GM12875 (cell line): ENCODE results near the gene DCAF5.
A peak's percentile ranks its signal among the peaks of the same experiment; 100 is the strongest.
"Not testable (repeated sequence)": the region's sequence is repeated elsewhere in the genome, so short reads cannot be mapped to it uniquely, and the experiment has no call there.

Experiments
- H3K4me3 ChIP-seq: one replicate; pipeline ENCODE4 v1.5.1; 2011; ENCODE audit warnings: low read depth, low read length, control low read depth
- TF ChIP-seq, protein P1 (sequence below): IDR thresholded peaks from 2 replicates; pipeline ENCODE4 v1.5.1; 2011; ENCODE audit warnings: low read depth, mild to moderate bottlenecking, control low read depth, inconsistent platforms, low read length, moderate library complexity, borderline replicate concordance; ENCODE audit not compliant: insufficient read depth

The DCAF5 gene, protein sequence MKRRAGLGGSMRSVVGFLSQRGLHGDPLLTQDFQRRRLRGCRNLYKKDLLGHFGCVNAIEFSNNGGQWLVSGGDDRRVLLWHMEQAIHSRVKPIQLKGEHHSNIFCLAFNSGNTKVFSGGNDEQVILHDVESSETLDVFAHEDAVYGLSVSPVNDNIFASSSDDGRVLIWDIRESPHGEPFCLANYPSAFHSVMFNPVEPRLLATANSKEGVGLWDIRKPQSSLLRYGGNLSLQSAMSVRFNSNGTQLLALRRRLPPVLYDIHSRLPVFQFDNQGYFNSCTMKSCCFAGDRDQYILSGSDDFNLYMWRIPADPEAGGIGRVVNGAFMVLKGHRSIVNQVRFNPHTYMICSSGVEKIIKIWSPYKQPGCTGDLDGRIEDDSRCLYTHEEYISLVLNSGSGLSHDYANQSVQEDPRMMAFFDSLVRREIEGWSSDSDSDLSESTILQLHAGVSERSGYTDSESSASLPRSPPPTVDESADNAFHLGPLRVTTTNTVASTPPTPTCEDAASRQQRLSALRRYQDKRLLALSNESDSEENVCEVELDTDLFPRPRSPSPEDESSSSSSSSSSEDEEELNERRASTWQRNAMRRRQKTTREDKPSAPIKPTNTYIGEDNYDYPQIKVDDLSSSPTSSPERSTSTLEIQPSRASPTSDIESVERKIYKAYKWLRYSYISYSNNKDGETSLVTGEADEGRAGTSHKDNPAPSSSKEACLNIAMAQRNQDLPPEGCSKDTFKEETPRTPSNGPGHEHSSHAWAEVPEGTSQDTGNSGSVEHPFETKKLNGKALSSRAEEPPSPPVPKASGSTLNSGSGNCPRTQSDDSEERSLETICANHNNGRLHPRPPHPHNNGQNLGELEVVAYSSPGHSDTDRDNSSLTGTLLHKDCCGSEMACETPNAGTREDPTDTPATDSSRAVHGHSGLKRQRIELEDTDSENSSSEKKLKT

GRCh38 chr14:69152902-69153151 lies at the start of gene DCAF5:
DCAF5 (minus strand) TSS chr14:69153119; CDS start chr14:69152978, 141 bp downstream.
- TF ChIP-seq, protein P1, sequence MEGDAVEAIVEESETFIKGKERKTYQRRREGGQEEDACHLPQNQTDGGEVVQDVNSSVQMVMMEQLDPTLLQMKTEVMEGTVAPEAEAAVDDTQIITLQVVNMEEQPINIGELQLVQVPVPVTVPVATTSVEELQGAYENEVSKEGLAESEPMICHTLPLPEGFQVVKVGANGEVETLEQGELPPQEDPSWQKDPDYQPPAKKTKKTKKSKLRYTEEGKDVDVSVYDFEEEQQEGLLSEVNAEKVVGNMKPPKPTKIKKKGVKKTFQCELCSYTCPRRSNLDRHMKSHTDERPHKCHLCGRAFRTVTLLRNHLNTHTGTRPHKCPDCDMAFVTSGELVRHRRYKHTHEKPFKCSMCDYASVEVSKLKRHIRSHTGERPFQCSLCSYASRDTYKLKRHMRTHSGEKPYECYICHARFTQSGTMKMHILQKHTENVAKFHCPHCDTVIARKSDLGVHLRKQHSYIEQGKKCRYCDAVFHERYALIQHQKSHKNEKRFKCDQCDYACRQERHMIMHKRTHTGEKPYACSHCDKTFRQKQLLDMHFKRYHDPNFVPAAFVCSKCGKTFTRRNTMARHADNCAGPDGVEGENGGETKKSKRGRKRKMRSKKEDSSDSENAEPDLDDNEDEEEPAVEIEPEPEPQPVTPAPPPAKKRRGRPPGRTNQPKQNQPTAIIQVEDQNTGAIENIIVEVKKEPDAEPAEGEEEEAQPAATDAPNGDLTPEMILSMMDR = no peak
- peak within 1 kb of the TSS; percentile 79 for H3K4me3 ChIP-seq

DNA sequence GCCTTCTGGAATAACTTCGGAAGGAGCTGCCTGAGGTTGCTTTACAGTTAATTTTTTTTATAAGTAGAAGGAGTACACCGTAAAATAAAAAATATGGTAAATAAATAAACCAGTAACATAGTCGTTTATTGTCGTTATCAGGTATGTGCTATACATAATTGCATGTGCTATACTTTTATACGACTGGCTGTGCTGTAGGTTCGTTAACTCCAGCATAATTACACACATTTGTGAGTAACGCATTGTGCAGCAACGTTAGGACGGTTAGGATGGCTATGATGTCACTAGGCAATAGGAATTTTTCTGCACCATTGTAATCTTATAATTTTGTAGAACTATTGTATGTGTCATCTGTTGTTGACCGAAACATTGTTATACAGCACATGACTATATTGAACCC lies 46.9 kb upstream of the DCAF5 start:
- no peak overlapping the region for H3K4me3 ChIP-seq
- TF ChIP-seq, protein P1 = no peak

DNA sequence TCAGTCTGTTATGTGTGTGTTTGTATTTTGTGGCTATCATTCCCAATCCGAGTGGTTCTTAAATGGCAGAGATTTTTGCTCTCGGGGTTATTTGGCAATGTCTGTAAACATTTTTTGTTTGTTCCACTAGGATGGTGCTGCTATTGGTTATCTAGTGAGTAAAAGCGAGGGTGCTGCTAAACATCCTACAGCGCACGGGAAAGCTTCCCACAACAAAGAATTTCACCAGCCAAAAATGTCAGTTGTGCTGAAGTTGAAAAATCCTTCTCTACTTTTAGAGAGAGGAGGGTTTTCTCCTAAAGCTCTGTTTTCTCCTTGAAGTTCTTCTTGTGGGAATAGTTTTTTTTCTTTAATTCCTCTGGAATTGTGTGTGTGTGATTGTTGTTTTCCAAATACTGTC lies 40.8 kb upstream of the DCAF5 start:
- TF ChIP-seq, protein P1 = no peak

GRCh38 chr14:69191340-69192111 lies 38.6 kb upstream of the DCAF5 start, which contains the start of gene EXD2:
EXD2 (plus strand) TSS chr14:69191498; CDS start chr14:69209471, 17,973 bp downstream.
- TF ChIP-seq, protein P1 = no peak
- peak within 1 kb of the TSS; percentile 91 for H3K4me3 ChIP-seq

More for the DNA sequence above, 40.8 kb upstream of the DCAF5 start:
- no peak overlapping the region for H3K4me3 ChIP-seq

DNA sequence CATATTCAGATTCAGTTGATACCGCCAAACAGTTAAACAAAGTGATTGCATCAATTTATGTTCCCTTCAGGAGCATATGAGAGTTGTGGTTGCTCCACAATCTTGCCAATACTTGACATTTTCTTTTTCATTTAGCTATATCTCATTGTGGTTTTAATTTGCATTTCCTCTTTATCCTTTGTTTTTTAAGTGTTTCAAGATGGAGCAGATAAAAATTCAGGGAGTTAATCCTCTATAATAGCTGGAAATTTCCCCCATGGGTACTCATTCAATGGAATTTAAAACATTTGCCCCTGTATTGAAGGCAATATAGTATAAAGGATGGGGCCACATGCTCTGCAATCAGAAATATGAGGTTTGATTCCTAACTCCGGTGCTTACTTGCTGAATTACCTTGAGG lies 37.3 kb upstream of the DCAF5 start:
- TF ChIP-seq, protein P1 = no peak
- H3K4me3 ChIP-seq = no peak overlapping the region

DNA sequence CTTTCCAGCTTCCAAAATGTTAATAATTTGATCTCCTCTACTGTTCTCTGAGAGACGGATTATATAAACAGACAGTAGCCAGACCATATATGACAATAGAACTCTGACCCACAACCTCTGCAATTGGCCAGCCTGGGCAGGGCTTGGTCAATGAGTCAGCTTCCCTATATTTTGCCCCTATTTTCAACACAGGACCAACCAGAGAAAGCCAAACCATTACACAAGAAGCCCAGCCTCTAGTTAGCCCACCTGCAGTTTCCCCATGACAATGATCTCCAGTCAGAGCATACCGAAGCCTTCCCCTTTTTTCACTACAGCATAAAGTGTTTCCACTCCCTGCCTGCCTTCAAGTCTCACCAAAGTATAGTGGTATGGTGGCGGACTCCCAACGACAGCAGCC lies 30.8 kb upstream of the DCAF5 start:
- TF ChIP-seq, protein P1 = no peak

DNA sequence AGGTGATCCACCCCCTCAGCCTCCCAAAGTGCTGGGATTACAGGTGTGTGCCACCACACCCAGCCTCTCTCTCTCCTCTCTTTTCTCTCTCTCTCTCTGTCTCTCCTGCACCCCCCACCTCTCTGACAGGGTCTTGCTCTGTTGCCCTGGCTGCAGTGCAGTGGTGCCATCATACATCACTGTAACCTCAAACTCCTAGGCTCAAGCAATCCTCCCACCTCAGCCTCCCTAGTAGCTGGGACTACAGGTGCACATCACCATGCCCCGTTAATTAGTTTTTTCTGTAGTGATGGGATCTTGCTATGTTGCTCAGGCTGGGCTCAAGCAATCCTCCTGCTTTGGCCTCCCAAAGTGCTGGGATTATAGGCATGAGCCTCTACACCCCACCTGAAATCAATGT lies 29.7 kb upstream of the DCAF5 start:
- not testable (repeated sequence) for H3K4me3 ChIP-seq

More for the DNA sequence above, 30.8 kb upstream of the DCAF5 start:
- no peak overlapping the region for H3K4me3 ChIP-seq
